Urothelium cell line (cell line): ENCODE results near the gene BRD3OS.
A peak's percentile ranks its signal among the peaks of the same experiment; 100 is the strongest.
"Not testable (repeated sequence)": the region's sequence is repeated elsewhere in the genome, so short reads cannot be mapped to it uniquely, and the experiment has no call there.

Experiments used
- DNase-seq: peaks from one replicate; pipeline ENCODE4 v3.0.0; 2011; ENCODE audit warnings: low spot score, mixed read lengths
- FAIRE-seq: peaks from 2 replicates; lab custom pipeline; 2011; peaks lifted over from hg19 to GRCh38; lab: Jason Lieb, UNC

The BRD3OS gene

DNA sequence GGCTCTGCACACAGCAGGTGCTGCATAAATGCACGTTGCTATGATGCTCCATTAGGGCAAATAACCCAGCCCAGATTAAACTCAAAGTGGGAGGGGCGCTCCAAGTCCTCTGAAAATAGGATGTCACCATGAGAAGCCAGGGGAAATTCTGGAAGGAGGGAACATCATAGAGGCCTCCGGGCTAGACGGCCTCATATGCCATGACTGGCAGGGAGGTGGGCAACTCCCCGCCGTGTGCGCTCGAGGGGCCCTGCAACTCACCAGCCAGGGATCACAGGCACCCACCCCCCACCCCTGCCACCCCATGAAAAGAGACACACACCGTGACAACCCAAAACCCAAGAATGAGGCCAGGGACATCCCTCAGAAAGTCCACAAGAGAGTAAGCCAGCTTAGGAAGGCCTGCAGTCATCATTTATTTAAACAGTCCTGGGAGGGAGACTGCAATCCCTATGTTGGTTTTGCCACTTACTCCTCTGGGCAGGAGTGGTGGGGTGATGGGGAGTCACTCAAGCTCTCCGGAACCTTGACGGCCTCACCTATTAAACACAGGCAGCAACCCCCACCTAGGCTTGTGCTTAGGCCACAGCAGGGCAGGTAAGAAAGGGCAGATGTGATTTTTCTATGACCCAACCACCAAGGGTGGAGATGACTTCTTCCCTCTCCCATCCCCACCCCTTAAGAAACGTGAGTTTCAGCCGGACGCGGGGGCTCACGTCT, 37.2 kb upstream of the BRD3OS start:
- DNase-seq (no peak), FAIRE-seq (no peak)

DNA sequence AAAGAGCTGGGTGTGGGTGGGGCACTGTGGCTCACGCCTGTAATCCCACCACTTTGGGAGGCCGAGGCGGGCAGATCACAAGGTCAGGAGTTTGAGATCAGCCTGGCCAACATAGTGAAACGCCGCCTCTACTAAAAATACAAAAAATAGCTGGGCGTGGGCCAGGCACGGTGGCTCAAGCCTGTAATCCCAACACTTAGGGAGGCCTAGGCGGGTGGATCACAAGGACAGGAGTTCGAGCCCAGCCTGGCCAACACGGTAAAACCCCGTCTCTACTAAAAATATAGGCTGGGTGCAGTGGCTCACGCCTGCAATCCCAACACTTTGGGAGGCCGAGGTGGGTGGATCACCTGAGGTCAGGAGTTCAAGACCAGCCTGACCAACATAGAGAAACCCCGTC, 36.5 kb upstream of the BRD3OS start:
- not testable (repeated sequence) for FAIRE-seq, DNase-seq

DNA sequence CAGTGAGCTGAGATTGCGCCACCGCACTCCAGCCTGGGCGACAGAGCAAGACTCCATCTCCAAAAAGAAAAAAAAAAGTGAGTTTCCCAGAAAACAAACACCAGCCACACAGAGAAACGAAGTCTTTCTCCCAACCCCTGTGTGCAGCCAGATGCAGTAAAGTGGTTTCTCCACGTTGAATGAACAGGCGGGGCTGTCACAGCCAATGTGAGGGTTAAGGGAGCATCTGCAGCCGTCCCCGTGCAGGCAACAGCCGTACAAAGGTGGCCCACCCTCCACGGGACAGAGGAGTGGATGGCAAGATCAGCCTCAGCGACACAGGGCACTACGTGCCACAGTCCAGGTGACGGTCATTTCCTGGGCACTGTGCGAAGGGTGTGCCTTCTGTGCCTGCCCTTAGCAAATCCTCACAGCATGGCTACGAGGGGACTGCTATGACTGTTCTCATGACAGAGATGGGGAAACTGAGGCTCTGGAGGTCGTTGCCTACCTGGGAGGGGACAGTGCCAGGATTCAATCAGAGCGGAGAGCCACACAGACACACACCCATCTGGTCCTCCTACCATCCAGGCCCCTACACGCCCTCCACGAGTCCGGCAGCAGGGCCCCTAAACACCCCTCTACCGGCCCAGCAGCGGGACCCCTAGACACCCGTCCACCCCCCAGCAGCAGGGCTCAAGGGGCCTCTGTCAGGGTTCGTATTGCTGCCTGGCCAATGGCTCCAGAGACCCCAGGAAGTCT, 35.5 kb upstream of the BRD3OS start:
- no peak for FAIRE-seq
- DNase-seq: no peak

DNA sequence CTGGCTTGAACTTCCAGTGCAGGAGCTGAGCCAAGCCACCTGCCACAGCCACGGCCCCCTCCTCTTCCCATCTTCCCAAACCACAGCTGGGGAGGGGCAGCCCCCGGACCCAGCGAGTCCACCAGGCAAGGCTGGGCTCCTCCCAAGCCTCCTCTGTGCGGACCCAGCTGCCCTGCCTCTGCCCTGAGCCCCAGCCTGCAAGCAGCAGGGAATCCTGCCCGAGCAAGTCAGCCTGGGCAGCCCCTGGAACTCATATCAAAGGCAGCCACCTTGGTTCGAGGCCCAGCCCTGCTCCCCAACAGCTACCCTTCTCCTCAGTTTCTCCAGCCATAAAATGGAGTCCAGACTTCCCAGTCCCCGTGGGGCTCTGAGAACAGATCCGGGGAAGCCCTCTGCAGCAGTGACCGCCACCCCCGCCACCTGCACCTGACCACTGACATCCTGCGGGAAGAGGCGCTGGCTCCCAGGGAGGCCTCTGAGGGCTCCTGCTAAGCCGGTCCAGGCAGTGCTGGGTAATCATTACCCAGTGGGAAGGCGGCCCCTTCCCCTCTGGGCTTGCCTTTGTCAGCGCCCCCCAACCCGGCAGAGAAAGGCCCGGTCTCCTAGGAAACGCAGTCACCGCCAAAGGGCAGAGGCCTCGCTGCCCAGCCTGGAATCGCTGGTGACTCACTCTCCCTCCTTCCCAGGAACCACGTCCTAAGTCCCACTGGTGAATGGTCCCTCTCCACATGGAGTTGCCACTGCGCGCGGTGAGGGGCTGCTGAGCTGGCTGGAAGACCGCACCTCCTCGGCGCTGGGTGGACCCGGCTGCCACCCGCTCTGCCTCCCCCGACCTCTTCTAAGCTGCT, 34.7 kb upstream of the BRD3OS start:
- FAIRE-seq: no peak
- peak; percentile 56 for DNase-seq

DNA sequence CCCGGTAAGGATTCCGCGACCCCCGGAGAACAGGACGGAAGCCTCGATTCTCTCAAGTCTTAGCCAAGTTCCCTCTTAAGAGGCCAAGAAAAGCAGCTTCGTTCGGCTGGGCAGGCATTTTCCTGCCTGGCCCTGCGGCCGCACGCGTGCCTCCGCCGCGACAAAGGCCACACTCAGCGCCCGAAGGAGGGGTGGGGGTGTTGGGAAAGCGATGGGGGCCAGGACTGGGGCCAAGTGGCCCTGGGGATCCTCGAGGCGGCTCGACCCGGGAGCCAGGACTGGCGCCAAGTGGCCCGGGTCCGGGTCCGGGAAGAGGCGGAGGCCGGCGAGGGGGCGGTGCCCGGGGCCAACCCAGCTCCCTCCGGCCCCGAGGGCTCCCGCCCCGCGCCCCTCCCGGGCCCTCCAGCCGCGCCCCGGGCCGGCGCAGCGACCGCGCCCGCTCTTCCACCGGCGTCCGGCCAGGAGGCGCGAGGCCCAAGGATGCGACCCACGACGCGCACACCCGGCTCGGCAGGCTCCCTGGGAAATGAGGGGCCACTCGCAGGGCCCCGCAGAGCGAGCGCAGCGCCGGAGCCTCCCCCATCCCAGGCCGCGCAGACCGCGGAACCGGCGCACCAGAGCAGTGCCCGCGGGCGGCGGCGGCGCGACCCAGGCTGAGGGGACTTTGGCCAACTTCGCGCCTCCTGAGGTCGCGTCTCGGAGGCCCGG, 33.9 kb upstream of the BRD3OS start:
- FAIRE-seq: no peak
- DNase-seq: peak; percentile 31

DNA sequence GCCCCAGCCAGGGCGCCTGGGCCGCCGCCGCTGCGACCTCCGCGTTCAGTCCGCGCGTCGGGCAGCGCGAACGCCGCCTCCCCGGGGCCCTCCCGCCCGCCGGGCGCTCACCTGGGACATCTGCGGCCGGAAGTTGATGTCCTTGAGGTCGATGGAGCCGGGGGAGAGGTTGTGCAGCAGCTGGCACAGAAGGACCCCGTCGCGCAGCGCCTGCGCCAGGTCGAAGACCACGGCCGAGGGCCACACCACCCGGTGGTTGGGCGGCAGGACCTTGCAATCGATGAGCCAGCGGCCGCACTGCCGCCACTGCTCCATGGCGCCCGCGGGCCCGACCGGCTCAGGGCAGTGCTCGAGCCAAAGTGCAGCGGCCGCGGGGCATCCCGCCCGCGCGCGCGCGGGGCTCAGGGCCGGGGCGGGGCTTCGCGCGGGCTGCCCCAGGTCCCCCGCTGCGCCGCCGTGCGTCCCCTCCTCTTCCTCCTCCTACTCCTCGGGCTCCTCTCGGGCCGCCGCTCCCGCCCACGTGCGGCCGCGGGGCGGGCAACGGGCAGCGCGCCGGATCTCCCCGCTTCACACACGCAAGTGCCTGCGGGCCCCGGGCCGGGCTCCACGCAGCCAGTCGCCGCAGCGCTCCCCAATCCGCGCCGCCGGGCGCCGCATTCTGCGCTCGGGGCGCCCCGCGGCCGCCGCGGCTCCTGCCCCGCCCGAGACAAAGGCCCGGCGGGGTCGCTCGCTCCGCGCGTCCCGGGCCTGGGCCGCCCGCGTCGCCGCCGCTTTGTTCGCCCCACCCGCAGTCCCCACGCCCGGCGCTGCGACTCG, 33.1 kb upstream of the BRD3OS start, which contains the start of gene VAV2:
Gene VAV2, minus strand, starts transcription at position 361 of the 816 bp plus-strand sequence. Its CDS starts 46 bp downstream, at position 315.
- FAIRE-seq (no peak), DNase-seq (peak; percentile 83)

DNA sequence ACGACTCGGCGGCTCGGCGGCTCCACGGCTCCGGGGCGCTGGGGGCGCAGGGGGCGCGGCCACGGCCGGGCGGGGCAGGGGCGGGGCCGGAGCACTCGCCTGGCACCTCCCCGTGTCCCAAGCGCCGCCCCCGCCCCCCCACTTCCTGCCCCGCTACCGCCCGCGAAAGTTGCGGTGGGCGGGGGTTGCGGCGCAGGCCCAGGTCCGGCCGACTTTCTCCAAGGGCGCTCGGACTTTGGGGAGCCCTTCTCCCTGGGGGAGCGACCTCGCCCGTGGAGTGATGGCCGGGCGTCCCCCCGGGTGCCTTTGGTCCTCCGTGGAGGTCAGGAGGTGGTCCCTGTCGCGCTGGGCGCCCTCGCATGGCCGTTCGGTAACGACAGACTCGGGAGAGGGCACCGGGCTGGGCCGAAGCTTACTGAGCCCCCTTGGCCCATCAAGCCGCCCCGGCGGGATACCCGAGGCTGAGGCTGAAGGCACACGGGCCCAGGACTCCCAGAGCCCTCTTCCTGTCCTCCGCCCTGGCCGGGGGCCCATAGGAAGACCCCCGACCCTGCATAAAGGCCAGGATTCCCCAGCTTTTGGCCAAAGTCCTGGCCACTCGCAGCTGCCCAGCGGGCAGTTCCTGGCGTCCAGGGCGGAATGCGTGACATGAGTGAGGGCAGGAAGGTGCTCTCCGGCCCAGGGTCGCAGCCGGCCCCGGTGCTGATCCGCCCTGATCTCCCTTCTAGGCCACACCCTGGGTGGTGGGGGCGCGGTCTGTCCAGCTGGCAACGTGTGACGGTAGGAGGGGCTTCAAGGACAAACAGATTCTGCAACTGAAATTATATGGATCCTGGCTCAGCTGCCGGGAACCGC, 32.3 kb upstream of the BRD3OS start:
- DNase-seq (peak; percentile 87), FAIRE-seq (peak; percentile 85)

DNA sequence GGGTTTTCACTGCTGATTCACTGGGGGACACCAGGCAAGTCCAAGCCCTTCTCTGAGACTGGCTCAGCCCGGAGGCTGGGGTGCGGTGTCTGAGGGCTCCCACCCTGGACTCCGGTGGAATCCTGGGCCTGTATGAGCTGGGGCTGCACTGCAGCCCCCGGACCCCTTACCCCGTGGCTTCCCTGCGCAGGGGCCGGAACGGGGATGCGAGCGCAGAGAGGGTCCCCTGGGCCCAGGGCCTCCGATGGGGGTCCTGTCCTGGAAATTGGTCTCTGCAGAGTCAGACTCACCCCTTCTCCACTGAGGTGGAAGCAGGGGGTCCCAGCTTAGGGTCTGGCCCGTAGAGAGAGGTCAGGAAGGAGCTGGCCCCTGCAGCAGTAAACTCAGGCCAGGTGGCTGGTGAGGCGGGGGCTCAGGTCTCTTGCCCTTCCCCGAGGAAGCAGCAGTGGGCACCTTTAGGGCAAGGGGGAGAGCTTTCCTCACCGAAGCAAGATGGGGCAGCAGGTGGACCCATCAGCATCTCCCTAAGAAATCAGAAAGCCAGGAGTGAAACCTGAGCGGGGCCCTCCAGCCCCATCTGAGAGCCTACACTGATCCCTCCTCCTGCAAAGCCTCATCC, 31.5 kb upstream of the BRD3OS start:
- FAIRE-seq (no peak), DNase-seq (no peak)

DNA sequence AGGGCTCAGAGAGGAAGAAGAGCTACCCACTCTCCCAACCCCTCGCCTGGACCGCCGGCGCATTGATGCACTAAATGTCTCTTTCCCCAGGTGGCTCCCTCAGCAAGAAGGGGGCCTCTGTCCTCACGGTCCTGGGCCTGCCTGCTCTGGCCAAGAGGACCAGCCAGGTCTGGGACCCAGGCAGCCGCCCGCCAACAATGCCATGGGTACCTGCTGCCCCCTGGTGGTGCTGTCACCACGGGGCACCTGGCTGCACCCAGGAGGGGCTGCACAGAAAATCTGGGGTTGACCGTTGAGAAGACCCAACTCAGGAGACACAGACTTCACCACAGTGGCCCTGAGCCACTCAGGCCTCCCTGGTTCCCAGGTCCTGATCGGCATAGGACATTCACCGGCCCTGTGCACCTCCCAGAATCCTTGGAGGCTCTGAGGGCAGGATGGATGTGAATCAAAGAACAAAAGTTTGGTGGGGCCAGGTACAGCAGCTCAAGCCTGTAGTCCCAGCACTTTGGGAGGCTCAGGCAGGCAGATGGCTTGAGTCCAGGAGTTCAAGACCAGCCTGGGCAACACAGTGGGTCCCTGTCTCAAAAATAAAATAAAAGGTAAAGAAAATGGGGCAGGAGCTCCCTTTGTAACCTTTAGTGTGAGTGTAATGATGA, 30.8 kb upstream of the BRD3OS start:
- FAIRE-seq (peak; percentile 56), DNase-seq (peak; percentile 81)

DNA sequence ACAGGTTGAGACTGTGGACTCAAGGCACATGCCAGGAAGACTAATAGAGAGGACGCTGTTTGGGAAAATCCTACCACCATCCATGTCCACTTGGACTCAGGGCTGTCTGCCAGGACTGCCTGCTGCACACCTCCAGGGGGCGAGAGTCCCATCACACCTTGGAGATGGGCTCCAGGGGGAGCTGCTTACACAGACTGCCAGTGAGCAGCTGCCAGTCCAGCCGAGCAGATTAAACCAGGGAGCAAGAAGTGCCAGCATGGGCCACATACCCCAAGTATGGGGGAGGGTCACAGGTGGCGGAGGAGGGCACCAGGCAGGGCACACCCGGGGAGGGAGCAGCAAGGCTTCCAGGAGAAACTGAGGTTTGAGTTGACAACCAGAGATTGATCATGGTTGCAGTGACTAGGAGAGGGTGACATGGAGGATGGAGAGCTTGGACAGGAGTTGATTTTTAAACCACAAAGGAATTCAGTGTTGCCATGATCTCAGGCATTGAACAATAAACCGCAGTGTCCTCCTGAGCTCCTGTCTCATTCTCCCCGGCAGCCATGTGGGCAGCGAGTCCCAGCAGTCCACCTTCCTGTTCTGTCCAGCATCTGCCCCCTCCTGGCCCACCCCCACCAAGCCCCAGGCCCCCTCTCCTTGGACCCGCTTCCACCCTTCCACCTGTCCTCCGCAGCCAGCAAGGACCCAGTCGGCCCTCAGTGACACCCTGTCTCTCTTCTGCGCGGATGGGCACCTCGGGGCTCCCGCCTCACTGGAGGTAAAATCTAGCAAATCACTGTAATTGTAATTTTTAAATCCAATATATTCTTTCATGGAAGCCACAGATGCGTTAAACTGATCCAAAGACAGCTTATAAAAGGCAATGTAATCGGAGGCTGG, 30.0 kb upstream of the BRD3OS start:
- FAIRE-seq (no peak), DNase-seq (peak; percentile 56)

DNA sequence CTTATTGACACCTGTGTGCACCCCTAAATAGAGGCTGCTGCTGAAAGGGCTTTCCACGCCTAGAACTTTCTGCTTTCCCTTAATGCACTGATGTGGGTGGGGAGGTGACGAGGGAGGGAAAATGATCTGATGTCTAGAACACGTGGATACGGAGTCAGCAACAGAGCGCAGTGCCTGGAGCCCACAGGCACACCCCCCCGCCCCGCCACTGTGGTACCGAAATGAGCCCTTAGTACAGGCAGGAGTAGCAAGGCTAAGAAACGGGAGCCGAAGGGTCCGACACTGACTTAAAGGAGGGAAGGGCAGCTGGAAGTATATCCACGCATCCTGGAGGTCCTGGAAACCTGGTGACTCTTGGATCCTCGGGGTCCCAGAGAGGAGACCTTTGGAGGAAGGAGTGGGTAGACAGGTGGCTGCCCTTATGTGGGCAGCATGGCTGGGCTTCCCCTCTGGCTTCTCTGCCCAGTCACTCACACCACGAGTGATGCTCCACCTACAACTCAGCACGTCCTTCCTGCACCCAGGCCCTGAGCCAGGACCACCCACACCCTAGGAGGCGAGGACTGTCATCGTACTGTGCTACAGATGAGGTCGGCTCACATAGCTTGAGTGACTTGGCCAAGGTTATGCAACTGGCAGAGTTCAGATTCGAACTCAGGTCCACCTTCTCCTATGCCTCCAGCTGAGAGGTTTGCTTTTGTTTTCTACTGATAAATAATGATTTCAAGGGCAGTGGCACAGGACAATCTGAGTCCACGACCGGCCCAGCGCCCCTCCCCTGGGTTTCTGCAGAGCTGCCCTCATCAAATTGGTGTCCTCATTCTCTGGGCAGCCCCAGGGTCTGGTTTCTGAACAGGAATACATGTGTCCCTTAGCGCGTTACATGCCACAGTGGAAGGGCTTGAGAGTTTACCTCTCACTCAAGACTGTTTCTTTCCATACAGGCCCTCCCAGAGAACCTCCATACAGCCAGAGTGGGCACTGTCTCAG, 28.5 kb upstream of the BRD3OS start:
- DNase-seq (no peak), FAIRE-seq (no peak)

DNA sequence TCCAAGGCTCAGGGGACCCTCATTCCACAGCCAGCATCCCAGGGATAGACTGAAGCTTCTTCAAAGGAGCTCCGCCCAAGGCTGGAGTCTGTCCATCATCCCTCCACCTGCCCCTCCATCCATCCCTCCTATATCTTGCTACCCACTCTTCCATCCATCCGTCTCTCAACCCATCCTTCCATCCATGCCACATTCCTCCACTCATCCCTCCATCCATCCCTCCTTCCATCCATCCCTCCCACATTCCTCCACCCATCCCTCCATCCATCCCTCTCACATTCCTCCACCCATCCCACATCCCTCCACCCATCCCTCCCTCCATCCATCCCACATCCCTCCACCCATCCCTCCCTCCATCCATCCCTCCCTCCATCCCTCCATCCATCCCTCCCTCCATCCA, 27.7 kb upstream of the BRD3OS start:
- FAIRE-seq: peak; percentile 58
- DNase-seq: no peak

DNA sequence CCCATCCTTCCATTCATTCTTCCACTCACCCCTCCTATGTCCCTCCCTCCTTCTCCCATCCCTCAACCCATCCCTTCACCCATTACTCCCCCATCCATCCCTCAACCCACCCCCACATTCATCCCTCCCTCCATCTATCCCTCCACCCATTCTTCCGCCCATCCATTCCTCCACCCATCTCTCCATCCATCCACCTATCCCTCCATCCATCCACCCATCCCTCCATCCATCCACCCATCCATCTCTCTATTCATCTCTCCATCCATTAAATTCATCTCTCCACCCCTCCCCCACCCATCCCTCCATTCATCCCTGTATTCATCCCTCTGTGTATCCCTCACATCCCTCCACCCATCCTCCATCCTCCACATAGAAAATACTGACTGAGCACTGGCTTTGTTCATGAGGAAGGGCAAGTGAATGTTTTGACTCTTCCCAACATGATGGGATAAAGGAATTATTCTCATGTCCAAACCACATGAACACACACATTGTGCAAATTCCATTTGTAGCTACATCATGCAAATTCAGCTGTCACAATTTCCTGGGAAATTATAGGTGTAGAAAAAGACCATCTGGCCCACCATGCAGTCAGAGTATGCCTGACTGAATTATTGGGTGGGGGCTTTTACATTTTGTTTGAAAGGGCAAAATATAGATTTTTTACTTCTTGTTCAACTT, 26.2 kb upstream of the BRD3OS start:
- FAIRE-seq: no peak
- DNase-seq: no peak

DNA sequence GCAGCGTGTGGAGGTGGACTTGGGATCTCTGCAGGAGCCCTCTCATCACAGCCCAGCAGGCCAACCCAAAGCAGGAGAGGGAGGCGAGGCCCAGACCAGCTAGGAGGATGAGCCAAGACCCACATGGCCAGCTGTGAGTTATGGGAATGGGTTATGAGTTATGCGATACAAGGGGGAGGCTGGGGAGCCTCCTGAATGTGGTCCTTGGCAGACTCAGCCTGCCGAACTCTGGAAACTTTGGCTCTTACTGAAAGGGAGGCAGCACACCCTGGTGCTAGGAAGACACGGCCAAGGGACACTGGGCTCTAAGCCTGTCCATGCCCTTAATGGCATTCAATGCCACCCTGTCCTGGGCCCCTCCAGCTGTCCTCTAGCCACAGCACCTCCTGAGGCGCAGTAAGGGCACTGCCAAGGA, 25.4 kb upstream of the BRD3OS start:
- FAIRE-seq: no peak

DNA sequence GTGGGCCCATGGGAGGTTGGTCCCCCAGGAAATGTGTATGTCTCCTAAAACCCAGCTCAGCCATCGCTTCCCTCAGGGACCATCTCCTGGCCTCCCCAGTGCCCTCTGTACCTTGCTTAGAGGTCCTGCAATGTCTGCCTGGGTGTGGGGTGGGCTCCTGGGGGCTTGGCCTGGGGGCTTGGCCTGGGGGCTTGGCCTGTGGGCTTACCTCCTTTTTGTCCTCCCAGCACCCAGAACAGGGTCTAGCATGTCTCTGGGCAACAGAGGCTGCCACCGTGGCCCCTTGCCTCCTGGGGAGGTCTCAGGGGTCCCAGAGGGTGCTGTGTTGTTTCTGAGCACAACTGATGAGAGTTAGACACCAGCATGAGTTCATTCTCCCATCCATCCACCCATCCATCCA, 22.5 kb upstream of the BRD3OS start:
- DNase-seq (no peak), FAIRE-seq (no peak)

More for the DNA sequence above, 25.4 kb upstream of the BRD3OS start:
- no peak for DNase-seq
